Endothelial cell (in vitro differentiated cells): Measurements from ENCODE around the gene PRF1. TPM values are rescaled to one million over a fixed set of nuclear protein-coding genes. Genes with fewer than 3 reads are reported as not detected.

Experiments used
- DNase-seq: peaks from one replicate; pipeline ENCODE4 v3.0.0; 2021; ENCODE audit warnings: low spot score
- H3K27ac Mint-ChIP-seq: one replicate; pipeline ENCODE4 v1.8.0; 2021; ENCODE audit warnings: mixed read lengths, inconsistent platforms; ENCODE audit not compliant: unreplicated experiment
- H3K27me3 Mint-ChIP-seq: one replicate; pipeline ENCODE4 v1.8.0; 2021; ENCODE audit warnings: mild to moderate bottlenecking, moderate library complexity, mixed read lengths, inconsistent platforms; ENCODE audit not compliant: unreplicated experiment
- H3K36me3 Mint-ChIP-seq: one replicate; pipeline ENCODE4 v1.8.0; 2021; ENCODE audit warnings: mild to moderate bottlenecking, low read depth, mixed read lengths, inconsistent platforms; ENCODE audit not compliant: unreplicated experiment
- H3K4me1 Mint-ChIP-seq: one replicate; pipeline ENCODE4 v1.8.0; 2021; ENCODE audit warnings: mild to moderate bottlenecking, mixed read lengths, inconsistent platforms; ENCODE audit not compliant: unreplicated experiment
- H3K4me3 Mint-ChIP-seq: one replicate; pipeline ENCODE4 v1.8.0; 2021; ENCODE audit warnings: mild to moderate bottlenecking, mixed read lengths, inconsistent platforms; ENCODE audit not compliant: unreplicated experiment
- H3K9me3 Mint-ChIP-seq: one replicate; pipeline ENCODE4 v1.8.0; 2021; ENCODE audit warnings: mixed read lengths, inconsistent platforms; ENCODE audit not compliant: unreplicated experiment
- total RNA-seq: library from RNA; stranded (reverse); fragmentation: NEBNext Ultra II Directional; extraction: Animal tissue kit (Norgen Biotek cat#: 25700); gene quantifications from one replicate; pipeline ENCODE4 v1.2.1, GENCODE V29; 2021; ENCODE audit not compliant: unreplicated experiment
- TF ChIP-seq, protein P1 (sequence below): fragments of 200-600 bp; sonication (generic); IDR thresholded peaks from one replicate; pipeline ENCODE4 v1.5.0; 2021; ENCODE audit warnings: antibody characterized with exemption; ENCODE audit not compliant: unreplicated experiment

Gene PRF1
- total RNA-seq, 1 donor from 2014 or later = not detected

DNA sequence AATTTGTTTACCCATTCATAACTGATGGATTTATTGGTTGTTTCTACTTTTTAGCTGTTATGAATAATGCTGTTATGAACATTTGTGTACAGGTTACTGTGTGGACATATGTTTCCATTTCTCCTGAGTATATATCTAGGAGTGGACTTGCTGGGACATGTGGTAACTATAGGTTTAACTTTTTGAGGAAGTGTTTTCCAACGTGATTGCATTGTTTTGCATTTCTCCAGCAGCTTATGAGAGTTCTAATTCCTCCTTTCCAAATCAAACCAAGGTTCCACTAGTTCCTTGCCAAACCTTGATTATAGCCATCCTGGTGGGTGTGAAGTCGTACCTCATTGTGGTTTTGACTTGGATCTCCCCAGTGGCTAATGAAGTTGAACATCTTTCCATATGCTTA lies 2.6 kb upstream of the PRF1 start:
- no peak for DNase-seq
- no peaks in the 10 kb centered on the region for H3K9me3 Mint-ChIP-seq
- no peak overlapping the region for H3K4me3 Mint-ChIP-seq
- peaks cover 7% of the 10 kb centered on the region for H3K27me3 Mint-ChIP-seq
- TF ChIP-seq, protein P1, sequence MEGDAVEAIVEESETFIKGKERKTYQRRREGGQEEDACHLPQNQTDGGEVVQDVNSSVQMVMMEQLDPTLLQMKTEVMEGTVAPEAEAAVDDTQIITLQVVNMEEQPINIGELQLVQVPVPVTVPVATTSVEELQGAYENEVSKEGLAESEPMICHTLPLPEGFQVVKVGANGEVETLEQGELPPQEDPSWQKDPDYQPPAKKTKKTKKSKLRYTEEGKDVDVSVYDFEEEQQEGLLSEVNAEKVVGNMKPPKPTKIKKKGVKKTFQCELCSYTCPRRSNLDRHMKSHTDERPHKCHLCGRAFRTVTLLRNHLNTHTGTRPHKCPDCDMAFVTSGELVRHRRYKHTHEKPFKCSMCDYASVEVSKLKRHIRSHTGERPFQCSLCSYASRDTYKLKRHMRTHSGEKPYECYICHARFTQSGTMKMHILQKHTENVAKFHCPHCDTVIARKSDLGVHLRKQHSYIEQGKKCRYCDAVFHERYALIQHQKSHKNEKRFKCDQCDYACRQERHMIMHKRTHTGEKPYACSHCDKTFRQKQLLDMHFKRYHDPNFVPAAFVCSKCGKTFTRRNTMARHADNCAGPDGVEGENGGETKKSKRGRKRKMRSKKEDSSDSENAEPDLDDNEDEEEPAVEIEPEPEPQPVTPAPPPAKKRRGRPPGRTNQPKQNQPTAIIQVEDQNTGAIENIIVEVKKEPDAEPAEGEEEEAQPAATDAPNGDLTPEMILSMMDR = no peak
- no peak overlapping the region for H3K27ac Mint-ChIP-seq
- H3K4me1 Mint-ChIP-seq = no peaks in the 10 kb centered on the region
- no peaks in the 10 kb centered on the region for H3K36me3 Mint-ChIP-seq

DNA sequence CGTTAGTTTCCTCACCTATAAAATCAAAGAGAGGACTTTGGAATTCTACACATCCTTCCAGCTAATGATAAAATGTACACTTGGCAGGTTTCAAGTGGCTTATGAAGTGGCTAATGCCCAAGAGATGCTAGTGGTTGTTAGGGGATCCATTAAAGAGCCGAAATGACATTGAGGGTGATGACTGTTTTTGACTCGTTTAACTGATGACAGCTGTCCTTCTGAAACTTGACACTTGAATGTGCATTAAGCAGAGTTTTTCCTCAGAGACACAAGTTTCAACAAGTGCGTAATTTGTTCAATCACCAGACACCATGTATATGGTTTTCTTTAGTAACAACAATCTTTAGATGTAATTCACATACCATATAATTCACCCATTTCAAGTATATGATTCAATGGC lies 1.6 kb upstream of the PRF1 start:
- Mint-ChIP-seq H3K27me3 (peaks cover 7% of the 10 kb centered on the region), H3K36me3 (no peaks in the 10 kb centered on the region), H3K4me1 (no peaks in the 10 kb centered on the region), H3K4me3 (no peak overlapping the region), H3K27ac (no peak overlapping the region), H3K9me3 (no peaks in the 10 kb centered on the region)
- no peak for DNase-seq
- TF ChIP-seq, protein P1 = no peak

DNA sequence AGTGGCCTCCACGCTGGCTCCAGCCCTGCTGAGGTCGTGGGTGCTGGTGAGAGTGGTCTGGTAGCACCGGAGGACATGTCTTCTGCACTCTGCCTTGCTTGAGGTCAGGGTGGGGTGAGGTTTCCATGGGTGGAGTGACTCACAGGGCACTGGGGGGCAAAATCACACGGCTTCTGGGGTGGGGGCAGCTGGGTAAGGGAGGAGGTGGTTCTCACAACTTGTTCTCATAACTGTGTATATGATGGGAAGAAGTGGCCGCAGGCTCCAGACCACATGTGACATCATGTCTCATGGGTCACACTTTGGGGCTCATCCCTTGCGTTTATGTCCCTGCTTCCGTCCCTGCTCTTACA lies 884 bp upstream of the PRF1 start:
- Mint-ChIP-seq H3K9me3 (no peaks in the 10 kb centered on the region), H3K27ac (no peak overlapping the region), H3K36me3 (no peaks in the 10 kb centered on the region), H3K4me1 (no peaks in the 10 kb centered on the region), H3K4me3 (no peak overlapping the region), H3K27me3 (peaks cover 7% of the 10 kb centered on the region)
- no peak for DNase-seq
- TF ChIP-seq, protein P1 = no peak

DNA sequence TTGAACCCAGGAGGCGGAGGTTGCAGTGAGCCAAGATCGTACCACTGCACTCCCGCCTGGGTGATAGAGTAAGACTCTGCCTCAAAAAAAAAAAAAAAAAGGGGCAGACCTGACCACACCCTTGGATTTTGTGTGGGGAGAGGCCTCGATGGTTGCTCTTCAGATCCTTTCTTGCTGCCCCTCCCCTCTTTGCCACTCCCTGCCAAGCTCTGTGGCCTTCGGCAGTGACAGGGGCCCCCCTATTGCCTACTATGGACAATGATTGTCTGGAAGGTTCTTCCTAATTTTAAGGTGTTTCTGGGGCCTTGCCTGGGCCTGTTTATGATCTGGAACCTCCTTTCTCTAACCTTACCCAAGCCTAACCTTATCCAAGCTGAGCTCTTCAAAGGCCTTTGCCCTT lies 795 bp downstream of the PRF1 start:
- H3K27me3 Mint-ChIP-seq = peaks cover 7% of the 10 kb centered on the region
- H3K4me3 Mint-ChIP-seq = no peak overlapping the region
- H3K9me3 Mint-ChIP-seq = no peaks in the 10 kb centered on the region

DNA sequence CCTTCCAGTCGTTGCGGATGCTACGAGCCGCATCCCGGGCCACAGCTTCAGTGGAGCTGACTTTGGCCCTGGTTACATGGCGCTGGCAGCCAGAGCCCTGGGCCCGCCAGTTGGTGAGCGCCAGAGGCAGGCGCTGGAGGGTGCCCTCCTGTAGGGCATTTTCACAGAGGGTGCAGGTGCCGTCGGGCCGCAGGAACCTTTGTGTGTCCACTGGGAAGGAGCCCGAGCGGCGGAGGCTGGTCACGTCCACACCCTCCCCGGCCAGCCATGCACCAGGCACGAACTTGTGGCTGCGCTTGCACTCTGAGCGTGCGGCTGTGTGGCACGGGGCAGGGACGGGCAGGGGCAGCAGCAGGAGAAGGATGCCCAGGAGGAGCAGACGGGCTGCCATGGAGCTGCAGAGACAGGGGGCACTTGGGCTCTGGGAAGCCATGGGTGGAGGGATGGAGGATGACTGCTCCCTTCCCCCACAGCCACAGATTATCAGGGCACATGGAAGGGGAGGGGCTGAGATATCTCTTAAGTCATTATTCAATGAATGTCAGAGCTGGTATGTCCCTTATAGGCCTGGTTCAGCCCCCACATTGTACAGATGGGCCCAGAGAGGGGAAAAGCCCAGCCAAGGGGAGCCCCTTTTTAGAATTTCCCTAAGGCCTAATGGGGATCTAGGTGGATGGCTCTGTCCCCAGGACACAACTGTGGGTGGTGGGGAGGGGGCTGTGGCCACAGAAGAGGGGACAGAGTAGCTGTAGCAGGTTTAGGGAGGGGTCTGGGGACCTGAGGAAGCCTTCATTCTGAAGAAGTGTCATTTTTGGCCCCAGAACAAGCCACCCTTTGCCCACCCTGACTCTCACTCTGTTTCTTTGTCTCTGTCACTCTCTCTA lies 1.8 kb downstream of the PRF1 start:
- no peak overlapping the region for H3K4me3 Mint-ChIP-seq
- no peaks in the 10 kb centered on the region for H3K4me1 Mint-ChIP-seq
- DNase-seq = no peak
- peaks cover 7% of the 10 kb centered on the region for H3K27me3 Mint-ChIP-seq
- H3K36me3 Mint-ChIP-seq = no peaks in the 10 kb centered on the region
- TF ChIP-seq, protein P1 = no peak
- no peak overlapping the region for H3K27ac Mint-ChIP-seq
- no peaks in the 10 kb centered on the region for H3K9me3 Mint-ChIP-seq

More for the DNA sequence above, 795 bp downstream of the PRF1 start:
- H3K4me1 Mint-ChIP-seq = no peaks in the 10 kb centered on the region
- H3K27ac Mint-ChIP-seq = no peak overlapping the region
- DNase-seq = no peak
- H3K36me3 Mint-ChIP-seq = no peaks in the 10 kb centered on the region
- TF ChIP-seq, protein P1 = no peak
